WTC11 (cell line): ENCODE data around the gene CMKLR1. TPM values are rescaled to one million over a fixed set of nuclear protein-coding genes. Genes with fewer than 3 reads are reported as not detected.

ENCODE experiments used
- ATAC-seq: fragments of 200-7000 bp; cut with Tn5 transposase; 2 replicates; pipeline ENCODE4 v1.10.0; 2021; ENCODE audit warnings: mild to moderate bottlenecking, moderate library complexity
- CTCF ChIA-PET: fragments of 300-600 bp; sonication (Branson Sonifier 250); formaldehyde crosslinking; loops from one replicate; lab custom pipeline; 2021; ENCODE audit warnings: antibody characterized with exemption; lab: Charles Lee
- POLR2A ChIA-PET: fragments of 350-600 bp; sonication (Branson Sonifier 250); formaldehyde crosslinking; loops from one replicate; lab custom pipeline; 2021; ENCODE audit warnings: antibody characterized with exemption; lab: Charles Lee
- DNase-seq: peaks from one replicate; pipeline ENCODE4 v3.0.0; 2021; ENCODE audit warnings: low spot score
- H3K27ac Mint-ChIP-seq: 2 replicates; pipeline ENCODE4 v1.8.0; 2021; ENCODE audit warnings: mixed read lengths
- H3K27me3 Mint-ChIP-seq: 2 replicates; pipeline ENCODE4 v1.8.0; 2021; ENCODE audit warnings: low read depth, mild to moderate bottlenecking, moderate library complexity, mixed read lengths
- H3K36me3 Mint-ChIP-seq: 2 replicates; pipeline ENCODE4 v1.8.0; 2021; ENCODE audit warnings: mixed read lengths
- H3K4me1 Mint-ChIP-seq: 2 replicates; pipeline ENCODE4 v1.8.0; 2022; ENCODE audit warnings: mixed read lengths
- H3K4me3 Mint-ChIP-seq: 2 replicates; pipeline ENCODE4 v1.8.0; 2021; ENCODE audit warnings: mild to moderate bottlenecking, moderate library complexity, mixed read lengths
- H3K9me3 Mint-ChIP-seq: 2 replicates; pipeline ENCODE4 v1.8.0; 2021; ENCODE audit warnings: mixed read lengths
- ATF2 ChIP-seq: sonication (generic); formaldehyde crosslinking; IDR thresholded peaks from 2 replicates; pipeline ENCODE4 v1.8.1; 2022; ENCODE audit warnings: low read depth, missing genetic modification reagents, borderline replicate concordance
- E2F1 ChIP-seq: sonication (generic); formaldehyde crosslinking; IDR thresholded peaks from 2 replicates; pipeline ENCODE4 v1.8.0; 2022; ENCODE audit warnings: mild to moderate bottlenecking, missing genetic modification reagents
- ETV6 ChIP-seq: sonication (generic); formaldehyde crosslinking; IDR thresholded peaks from 2 replicates; pipeline ENCODE4 v1.8.1; 2022; ENCODE audit warnings: mild to moderate bottlenecking, missing genetic modification reagents
- FOXJ3 ChIP-seq: sonication (generic); formaldehyde crosslinking; IDR thresholded peaks from 2 replicates; pipeline ENCODE4 v1.9.0; 2021; ENCODE audit warnings: missing genetic modification reagents, mild to moderate bottlenecking, borderline replicate concordance
- FOXP1 ChIP-seq: sonication (generic); formaldehyde crosslinking; IDR thresholded peaks from 2 replicates; pipeline ENCODE4 v1.8.0; 2022; ENCODE audit warnings: missing genetic modification reagents, mild to moderate bottlenecking, moderate library complexity, borderline replicate concordance
- IRF1 ChIP-seq: sonication (generic); formaldehyde crosslinking; IDR thresholded peaks from 2 replicates; pipeline ENCODE4 v1.8.0; 2023; ENCODE audit warnings: missing genetic modification reagents
- NFE2L1 ChIP-seq: sonication (generic); formaldehyde crosslinking; IDR thresholded peaks from 2 replicates; pipeline ENCODE4 v1.8.1; 2023; ENCODE audit warnings: missing genetic modification reagents
- PRRX2 ChIP-seq: fragments of 250-450 bp; sonication (Bioruptor Pico); IDR thresholded peaks from 2 replicates; pipeline ENCODE4 v1.8.0; 2021; ENCODE audit warnings: mild to moderate bottlenecking
- TEAD1 ChIP-seq: sonication (generic); formaldehyde crosslinking; IDR thresholded peaks from 2 replicates; pipeline ENCODE4 v1.8.0; 2022; ENCODE audit warnings: mild to moderate bottlenecking, missing genetic modification reagents
- ZBTB43 ChIP-seq: sonication (generic); formaldehyde crosslinking; IDR thresholded peaks from 2 replicates; pipeline ENCODE4 v1.8.1; 2023; ENCODE audit warnings: mild to moderate bottlenecking, missing genetic modification reagents
- ZNF121 ChIP-seq: sonication (generic); formaldehyde crosslinking; IDR thresholded peaks from 2 replicates; pipeline ENCODE4 v1.8.0; 2023; ENCODE audit warnings: missing genetic modification reagents
- ZNF219 ChIP-seq: sonication (generic); formaldehyde crosslinking; IDR thresholded peaks from 2 replicates; pipeline ENCODE4 v1.8.0; 2023; ENCODE audit warnings: missing genetic modification reagents, mild to moderate bottlenecking, borderline replicate concordance
- ZNF281 ChIP-seq: sonication (generic); formaldehyde crosslinking; IDR thresholded peaks from 2 replicates; pipeline ENCODE4 v1.8.0; 2023; ENCODE audit warnings: mild to moderate bottlenecking, missing genetic modification reagents
- ZNF423 ChIP-seq: fragments of 250-450 bp; sonication (Bioruptor Pico); IDR thresholded peaks from 2 replicates; pipeline ENCODE4 v2.1.2; 2022; ENCODE audit warnings: mild to moderate bottlenecking, moderate library complexity
- total RNA-seq: library from RNA; stranded (reverse); gene quantifications from 3 replicates; pipeline ENCODE4 v1.2.3, GENCODE V29; 2021

Gene CMKLR1
- total RNA-seq, 1 experiment from 2014 or later, result 1.6 TPM

- H3K27ac Mint-ChIP-seq, result peak overlapping the region; percentile 83
Observed at GRCh38 chr12:108316176-108317086, 22.7 kb downstream of the CMKLR1 start.

GRCh38 chr12:108315486-108316105, 23.5 kb downstream of the CMKLR1 start:
- ChIA-PET CTCF (interaction anchor here (0.6 to 2.0 kb wide), 7 partner anchors 45 to 252 kb away, joined by 3 to 9 read pairs (median 3); partner anchors contain the start of gene WSCD2), POLR2A (no interaction called here)
- TF ChIP-seq ZNF219 (no peak), ZBTB43 (CRISPR knock-in tag) (no peak), FOXJ3 (CRISPR knock-in tag) (no peak), E2F1 (CRISPR knock-in tag) (no peak), ATF2 (CRISPR knock-in tag) (no peak)
- peak overlapping the region; percentile 83 for H3K27ac Mint-ChIP-seq
- H3K4me1 Mint-ChIP-seq, result peaks cover 63% of the 10 kb centered on the region
- ATAC-seq, result no peak
- no peak overlapping the region for H3K4me3 Mint-ChIP-seq
- no peak for DNase-seq
- H3K36me3 Mint-ChIP-seq, result no peaks in the 10 kb centered on the region
- H3K27me3 Mint-ChIP-seq, result no peaks in the 10 kb centered on the region
- H3K9me3 Mint-ChIP-seq, result peaks cover 6% of the 10 kb centered on the region

More at GRCh38 chr12:108316176-108317086, 22.7 kb downstream of the CMKLR1 start:
- peak; percentile 68 for ATAC-seq
- Mint-ChIP-seq H3K36me3 (no peaks in the 10 kb centered on the region), H3K4me1 (peaks cover 70% of the 10 kb centered on the region), H3K27me3 (no peaks in the 10 kb centered on the region), H3K4me3 (peak overlapping the region; percentile 3; the same call in 1 of the 2 replicates), H3K9me3 (peaks cover 6% of the 10 kb centered on the region)
- DNase-seq, result peak; percentile 47
- peak; percentile 19; the same call in 1 of the 2 replicates for TF ChIP-seq ETV6 (CRISPR knock-in tag)
- peak; percentile 98 for TF ChIP-seq ZNF423 (CRISPR knock-in tag)
- peak; percentile 58; the same call in 1 of the 2 replicates for TF ChIP-seq TEAD1
- TF ChIP-seq PRRX2, result peak; percentile 4; the same call in 1 of the 2 replicates
- TF ChIP-seq ZNF281, result no peak
- POLR2A ChIA-PET, result interaction anchor here (0.6 to 1.1 kb wide), 3 partner anchors 23 to 63 kb away, joined by 3 to 6 read pairs (median 3); partner anchors contain the start of gene CMKLR1
- CTCF ChIA-PET, result interaction anchor here (0.9 to 2.0 kb wide), 10 partner anchors 13 to 253 kb away, joined by 3 to 9 read pairs (median 3); partner anchors contain the start of gene WSCD2

- H3K4me1 Mint-ChIP-seq, result peaks cover 61% of the 10 kb centered on the region
- peaks cover 6% of the 10 kb centered on the region for H3K9me3 Mint-ChIP-seq
- H3K36me3 Mint-ChIP-seq, result no peaks in the 10 kb centered on the region
- POLR2A ChIA-PET, result no interaction called here
- H3K27me3 Mint-ChIP-seq, result no peaks in the 10 kb centered on the region
- H3K4me3 Mint-ChIP-seq, result no peak overlapping the region
- CTCF ChIA-PET, result interaction anchor here (0.8 to 1.8 kb wide), 3 partner anchors 62 to 321 kb away, joined by 3 to 6 read pairs (median 3); no protein-coding TSS in a partner anchor
- TF ChIP-seq IRF1 (CRISPR knock-in tag) (no peak), NFE2L1 (CRISPR knock-in tag) (no peak), ZNF121 (CRISPR knock-in tag) (peak; percentile 81), ETV6 (CRISPR knock-in tag) (0 out of 2 replicates have a peak, but pooled peaks have one; percentile 16), FOXP1 (no peak)
- DNase-seq, result no peak
- peak overlapping the region; percentile 69; the same call in 1 of the 2 replicates for H3K27ac Mint-ChIP-seq
- ATAC-seq, result peak; percentile 9; the same call in 1 of the 2 replicates
Observed at GRCh38 chr12:108313606-108314351, 25.3 kb downstream of the CMKLR1 start.
